Measurements from ENCODE around the gene LIF. TPM values are rescaled to one million over a fixed set of nuclear protein-coding genes. Genes with fewer than 3 reads are reported as not detected.
A peak's percentile ranks its signal among the peaks of the same experiment; 100 is the strongest.

Gene LIF
- total RNA-seq, 1 experiment from 2014 or later = 75.4 TPM

GRCh38 chr22:30211124-30211820, 35.3 kb downstream of the LIF start:
- Histone ChIP-seq H3K4me2 (ENCODE audit: low read length) (peak overlapping the region; percentile 64), H3K4me3 (replicated peaks in 1 of 2; ENCODE audit: low read depth in 1 of 2, low read length in 2 of 2) (peak overlapping the region in 1 of 2 experiments; percentile 32; a peak in 2 of 4 replicates), H2AFZ (ENCODE audit: low read depth, low read length, poor library complexity, severe bottlenecking) (no peak overlapping the region), H3K36me3 (ENCODE audit: control insufficient read depth in 1 of 2, insufficient read depth in 2 of 2, low read length in 2 of 2) (no peaks in the 10 kb centered on the region), H3K27me3 (ENCODE audit: insufficient read depth, low read length) (no peaks in the 10 kb centered on the region), H3K9me2 (ENCODE audit: insufficient read depth) (no peaks in the 10 kb centered on the region), H3K4me1 (ENCODE audit: control insufficient read depth in 1 of 2, insufficient read depth in 2 of 2, low read length in 2 of 2) (peaks cover 78 to 99% of the 10 kb centered on the region in 2 experiments), H3K27ac (ENCODE audit: low read depth, low read length) (peak overlapping the region; percentile 96), H3K9ac (ENCODE audit: low read length) (peak overlapping the region; percentile 80), H4K20me1 (ENCODE audit: insufficient read depth) (no peaks in the 10 kb centered on the region), H3K79me2 (ENCODE audit: insufficient read depth, low read length) (no peaks in the 10 kb centered on the region), H3K9me3 (ENCODE audit: control insufficient read depth in 1 of 2, insufficient read depth in 1 of 2, low read depth in 1 of 2, low read length in 2 of 2) (no peaks in the 10 kb centered on the region)
- CTCF ChIA-PET = interaction anchor here (1.1 kb wide), 1 partner anchor 44 kb away, joined by 13 read pairs; no protein-coding TSS in a partner anchor
- intact Hi-C loops (cut with micrococcal nuclease) = no loop called here
- RAD21 ChIA-PET (ENCODE audit: low non-redundant PET in 1 of 2, low total read pairs in 2 of 2, uncharacterized antibody in 2 of 2, unreplicated experiment in 2 of 2) = no interaction called here
- ATAC-seq (no peak), DNase-seq (ENCODE audit: low read depth, low spot score) (no peak)
- BruUV-seq (replicated peaks) = no TSS peak
- peak; percentile 20; the same call in 1 of the 2 replicates for TF ChIP-seq POLR2AphosphoS5 (IDR thresholded peaks at IDR 0.05; ENCODE audit: low read depth, low read length)
- no peak for TF ChIP-seq YY1 (IDR thresholded peaks at IDR 0.05; ENCODE audit: extremely low read depth, insufficient replicate concordance, low read depth, low read length)
- no peak for TF ChIP-seq ZNF274 (IDR thresholded peaks at IDR 0.05; ENCODE audit: low read depth, low read length)
- TF ChIP-seq ZBTB33 (IDR thresholded peaks at IDR 0.05; ENCODE audit: extremely low read depth, insufficient replicate concordance, low read length) = no peak
- POLR2A ChIA-PET = interaction anchor here (0.8 to 5.4 kb wide), 8 partner anchors 11 to 40 kb away, joined by 3 to 43 read pairs (median 6); no protein-coding TSS in a partner anchor
